Suprapubic skin (tissue), 4 donors: ENCODE results near the gene DHX15. TPM values are rescaled to one million over a fixed set of nuclear protein-coding genes. Genes with fewer than 3 reads are reported as not detected.
"Not testable (repeated sequence)": the region's sequence is repeated elsewhere in the genome, so short reads cannot be mapped to it uniquely, and the experiment has no call there.

ENCODE experiments used
- DNase-seq, 2 donors: peaks; one replicate each; pipeline ENCODE4 v3.0.0-alpha.2; 2019; ENCODE audit warnings: low spot score in 2 of 2
- H3K27ac ChIP-seq: fragments of 200-600 bp; sonication (generic); one replicate; pipeline ENCODE4 v1.5.1; 2019
- H3K27me3 ChIP-seq: fragments of 200-600 bp; sonication (generic); one replicate; pipeline ENCODE4 v1.5.1; 2019
- H3K36me3 ChIP-seq: fragments of 200-600 bp; sonication (generic); one replicate; pipeline ENCODE4 v1.5.1; 2019
- H3K4me1 ChIP-seq: fragments of 200-600 bp; sonication (generic); one replicate; pipeline ENCODE4 v1.5.1; 2019
- H3K4me3 ChIP-seq: fragments of 200-600 bp; sonication (generic); one replicate; pipeline ENCODE4 v1.5.1; 2019; ENCODE audit warnings: mild to moderate bottlenecking
- H3K9me3 ChIP-seq: fragments of 200-600 bp; sonication (generic); one replicate; pipeline ENCODE4 v1.5.1; 2019
- CTCF ChIP-seq, 2 donors: fragments of 200-600 bp in 1 of 2; fragments of 450-650 bp in 1 of 2; sonication (generic) in 1 of 2; IDR thresholded peaks; one replicate each; pipeline ENCODE4 v1.5.1; 2016 to 2019; ENCODE audit warnings: antibody characterized with exemption in 2 of 2, mild to moderate bottlenecking in 1 of 2, moderate library complexity in 1 of 2
- EP300 ChIP-seq: sonication (generic); formaldehyde crosslinking; IDR thresholded peaks from one replicate; pipeline ENCODE4 v1.6.1; 2017; ENCODE audit warnings: antibody characterized with exemption
- POLR2A ChIP-seq, 2 donors: fragments of 450-650 bp; IDR thresholded peaks; one replicate each; pipeline ENCODE4 v1.6.1; 2017; ENCODE audit warnings: antibody characterized with exemption in 2 of 2, mild to moderate bottlenecking in 2 of 2, moderate library complexity in 2 of 2
- POLR2AphosphoS5 ChIP-seq, 3 donors: sonication (generic); formaldehyde crosslinking; IDR thresholded peaks; one replicate each; pipeline ENCODE4 v1.6.1; 2017; ENCODE audit warnings: antibody characterized with exemption in 3 of 3
- WGBS: methylation state at CpG from one replicate; pipeline ENCODE4 v1.1.5; 2018; 5-methylcytosine and 5-hydroxymethylcytosine counted together
- total RNA-seq, 4 donors: library from RNA; depleted of rRNA; stranded (reverse); fragments of >200 nt; gene quantifications; one replicate each; pipeline ENCODE4 v1.1.0, GENCODE V29; 2016

The DHX15 gene
- total RNA-seq, 4 donors from 2014 or later = 134 to 325 (median 137) TPM

- 96% methylated on average over 5 of the region's 5 CpGs for WGBS
- H3K4me3 ChIP-seq = no peak overlapping the region
- no peak overlapping the region for H3K27ac ChIP-seq
- H3K9me3 ChIP-seq = no peaks in the 10 kb centered on the region
- TF ChIP-seq POLR2AphosphoS5 (IDR thresholded peaks at IDR 0.05) (no peak), POLR2A (IDR thresholded peaks at IDR 0.05) (no peak), EP300 (no peak), CTCF (IDR thresholded peaks at IDR 0.05) (no peak)
- no peaks in the 10 kb centered on the region for H3K36me3 ChIP-seq
- DNase-seq = no peak
- no peaks in the 10 kb centered on the region for H3K27me3 ChIP-seq
- H3K4me1 ChIP-seq = no peaks in the 10 kb centered on the region
These were observed 74.3 kb downstream of the DHX15 start for GRCh38 chr4:24510091-24510490.

- Histone ChIP-seq H3K36me3 (no peaks in the 10 kb centered on the region), H3K4me3 (no peak overlapping the region), H3K9me3 (no peaks in the 10 kb centered on the region), H3K27me3 (no peaks in the 10 kb centered on the region), H3K4me1 (no peaks in the 10 kb centered on the region), H3K27ac (no peak overlapping the region)
- no peak for DNase-seq
- 92% methylated on average over 2 of the region's 2 CpGs for WGBS
- TF ChIP-seq POLR2A (IDR thresholded peaks at IDR 0.05) (no peak), POLR2AphosphoS5 (IDR thresholded peaks at IDR 0.05) (no peak), EP300 (no peak), CTCF (IDR thresholded peaks at IDR 0.05) (no peak)
These were observed 75.8 kb downstream of the DHX15 start for GRCh38 chr4:24508541-24508940.

GRCh38 chr4:24507439-24507838, 76.9 kb downstream of the DHX15 start:
- H3K4me1 ChIP-seq = no peaks in the 10 kb centered on the region
- TF ChIP-seq EP300 (no peak), POLR2AphosphoS5 (IDR thresholded peaks at IDR 0.05) (no peak), POLR2A (IDR thresholded peaks at IDR 0.05) (no peak), CTCF (IDR thresholded peaks at IDR 0.05) (no peak)
- WGBS = 82% methylated on average over 7 of the region's 7 CpGs
- no peaks in the 10 kb centered on the region for H3K9me3 ChIP-seq
- no peaks in the 10 kb centered on the region for H3K36me3 ChIP-seq
- DNase-seq = no peak
- no peak overlapping the region for H3K4me3 ChIP-seq
- no peaks in the 10 kb centered on the region for H3K27me3 ChIP-seq
- no peak overlapping the region for H3K27ac ChIP-seq

GRCh38 chr4:24503090-24503489, 81.3 kb downstream of the DHX15 start:
- H3K9me3 ChIP-seq, H3K4me1 ChIP-seq, H3K27me3 ChIP-seq, DNase-seq, H3K36me3 ChIP-seq, H3K27ac ChIP-seq, H3K4me3 ChIP-seq: not testable (repeated sequence)
- 92% methylated on average over 10 of the region's 10 CpGs for WGBS

- H3K27ac ChIP-seq = no peak overlapping the region
- WGBS = 85% methylated on average over 7 of the region's 7 CpGs
- no peak overlapping the region for H3K4me3 ChIP-seq
- H3K4me1 ChIP-seq = no peaks in the 10 kb centered on the region
- H3K36me3 ChIP-seq = no peaks in the 10 kb centered on the region
- no peaks in the 10 kb centered on the region for H3K27me3 ChIP-seq
- no peaks in the 10 kb centered on the region for H3K9me3 ChIP-seq
- DNase-seq = no peak
- TF ChIP-seq POLR2AphosphoS5 (IDR thresholded peaks at IDR 0.05) (no peak), POLR2A (IDR thresholded peaks at IDR 0.05) (no peak), CTCF (IDR thresholded peaks at IDR 0.05) (no peak), EP300 (no peak)
These were observed 87.1 kb downstream of the DHX15 start for GRCh38 chr4:24497221-24497620.

GRCh38 chr4:24496597-24496996, 87.8 kb downstream of the DHX15 start:
- no peak overlapping the region for H3K27ac ChIP-seq
- no peak for DNase-seq

More at GRCh38 chr4:24496597-24496996, 87.8 kb downstream of the DHX15 start:
- H3K27me3 ChIP-seq = no peaks in the 10 kb centered on the region
- H3K9me3 ChIP-seq = no peaks in the 10 kb centered on the region
- H3K36me3 ChIP-seq = no peaks in the 10 kb centered on the region
- 87% methylated on average over 6 of the region's 6 CpGs for WGBS
- TF ChIP-seq POLR2AphosphoS5 (IDR thresholded peaks at IDR 0.05) (no peak), EP300 (no peak)
- H3K4me3 ChIP-seq = no peak overlapping the region
- H3K4me1 ChIP-seq = no peaks in the 10 kb centered on the region
